A549 (cell line): ENCODE results near the gene CSTPP1.

Source experiments
- EP300 ChIP-seq, 2 experiments: fragments of >200 bp; sonication (Bioruptor Twin); formaldehyde crosslinking; IDR thresholded peaks; 2 replicates in 1 of 2; 3 replicates in 1 of 2; pipeline ENCODE4 v1.6.1; 2016 to 2017
- SMC3 ChIP-seq: fragments of >200 bp; sonication (Bioruptor Twin); formaldehyde crosslinking; IDR thresholded peaks from 3 replicates; pipeline ENCODE4 v1.6.1; 2018; ENCODE audit warnings: inconsistent platforms

- TF ChIP-seq SMC3 (no peak), EP300 (IDR thresholded peaks at IDR 0.05) (no peak)
Measured at GRCh38 chr11:47180006-47180787, 243.6 kb downstream of the CSTPP1 start.
